HepG2 (cell line): ENCODE data around the gene FBXO9. TPM values are rescaled to one million over a fixed set of nuclear protein-coding genes. Genes with fewer than 3 reads are reported as not detected.
A peak's percentile ranks its signal among the peaks of the same experiment; 100 is the strongest.

Source experiments
- HNF4G ChIP-seq, 2 experiments: sonication (generic) in 1 of 2; formaldehyde crosslinking in 1 of 2; IDR thresholded peaks; 2 replicates each; pipeline versions ENCODE4 v1.4.0 to v1.6.1; 2011 to 2020; ENCODE audit warnings: borderline replicate concordance in 2 of 2, low read depth in 2 of 2, mild to moderate bottlenecking in 2 of 2, low read length in 1 of 2, missing genetic modification reagents in 1 of 2, moderate library complexity in 1 of 2
- MEF2D ChIP-seq: sonication (generic); formaldehyde crosslinking; IDR thresholded peaks from 2 replicates; pipeline ENCODE4 v1.5.1; 2020; ENCODE audit warnings: mild to moderate bottlenecking, missing genetic modification reagents
- SALL1 ChIP-seq: sonication (generic); formaldehyde crosslinking; IDR thresholded peaks from 2 replicates; pipeline ENCODE4 v1.8.0; 2022; ENCODE audit warnings: mild to moderate bottlenecking, missing genetic modification reagents
- SIN3A ChIP-seq: IDR thresholded peaks from 2 replicates; pipeline ENCODE4 v1.6.1; 2011; ENCODE audit warnings: low read depth, mild to moderate bottlenecking, control low read depth, low read length, borderline replicate concordance
- TBP ChIP-seq: sonication (generic); formaldehyde crosslinking; IDR thresholded peaks from 2 replicates; pipeline ENCODE4 v1.5.0; 2020; ENCODE audit warnings: missing genetic modification reagents
- ZNF230 ChIP-seq: sonication (generic); formaldehyde crosslinking; IDR thresholded peaks from 2 replicates; pipeline ENCODE4 v1.4.0; 2020; ENCODE audit warnings: mild to moderate bottlenecking, missing genetic modification reagents
- ZNF484 ChIP-seq: sonication (generic); formaldehyde crosslinking; IDR thresholded peaks from 2 replicates; pipeline ENCODE4 v1.5.1; 2020; ENCODE audit warnings: mild to moderate bottlenecking, low read depth, missing genetic modification reagents, borderline replicate concordance
- ZNF543 ChIP-seq: sonication (generic); formaldehyde crosslinking; IDR thresholded peaks from 2 replicates; pipeline ENCODE4 v1.4.0; 2020; ENCODE audit warnings: mild to moderate bottlenecking, missing genetic modification reagents
- ZNF605 ChIP-seq: sonication (generic); formaldehyde crosslinking; IDR thresholded peaks from 2 replicates; pipeline ENCODE4 v1.8.0; 2022; ENCODE audit warnings: mild to moderate bottlenecking, missing genetic modification reagents
- ZNF616 ChIP-seq: sonication (generic); formaldehyde crosslinking; IDR thresholded peaks from 2 replicates; pipeline ENCODE4 v1.5.0; 2020; ENCODE audit warnings: low read depth, mild to moderate bottlenecking, missing genetic modification reagents
- polyA plus RNA-seq, 8 experiments: library from polyadenylated mRNA; depleted of rRNA in 3 of 8; stranded (reverse) in 7 of 8; unstranded in 1 of 8; fragments of >200 nt; fragmentation: Illumina TruSeq in 4 of 8; extraction: Trizol in 4 of 8; gene quantifications; 2 replicates each; pipeline versions ENCODE4 v1.2.1 to v1.2.3, GENCODE V29; 2011 to 2016; ENCODE audit warnings: low read depth in 4 of 8, missing spikeins in 1 of 8, mixed read lengths in 1 of 8; ENCODE audit not compliant: insufficient read depth in 1 of 8
- total RNA-seq, 5 experiments: library from RNA; depleted of rRNA; stranded (reverse); fragments of >200 nt; fragmentation: Illumina TruSeq; extraction: Trizol; gene quantifications; 2 replicates each; pipeline ENCODE4 v1.2.3, GENCODE V29; 2016; ENCODE audit warnings: low read depth in 1 of 5
- TF ChIP-seq, protein P1 (sequence below): IDR thresholded peaks from 2 replicates; pipeline ENCODE4 v1.6.1; 2016; ENCODE audit warnings: low read depth, missing genetic modification reagents, missing compliant biosample characterization
- TF ChIP-seq, protein P2 (sequence below): sonication (generic); formaldehyde crosslinking; IDR thresholded peaks from 2 replicates; pipeline ENCODE4 v1.8.1; 2022; ENCODE audit warnings: low read depth, mild to moderate bottlenecking, missing genetic modification reagents
- TF ChIP-seq, protein P3 (sequence below): sonication (generic); formaldehyde crosslinking; IDR thresholded peaks from 2 replicates; pipeline ENCODE4 v1.8.0; 2022; ENCODE audit warnings: mild to moderate bottlenecking, missing genetic modification reagents, moderate library complexity
- TF ChIP-seq, protein P4 (sequence below): sonication (generic); formaldehyde crosslinking; IDR thresholded peaks from 2 replicates; pipeline ENCODE4 v1.4.0; 2020; ENCODE audit warnings: mild to moderate bottlenecking, missing genetic modification reagents

The FBXO9 gene
- total and polyA plus RNA-seq, 2 of the 13 experiments (the other 11 are each of a cell fraction or from before 2014, with no cell fraction given): 64.3 to 98.4 TPM

DNA sequence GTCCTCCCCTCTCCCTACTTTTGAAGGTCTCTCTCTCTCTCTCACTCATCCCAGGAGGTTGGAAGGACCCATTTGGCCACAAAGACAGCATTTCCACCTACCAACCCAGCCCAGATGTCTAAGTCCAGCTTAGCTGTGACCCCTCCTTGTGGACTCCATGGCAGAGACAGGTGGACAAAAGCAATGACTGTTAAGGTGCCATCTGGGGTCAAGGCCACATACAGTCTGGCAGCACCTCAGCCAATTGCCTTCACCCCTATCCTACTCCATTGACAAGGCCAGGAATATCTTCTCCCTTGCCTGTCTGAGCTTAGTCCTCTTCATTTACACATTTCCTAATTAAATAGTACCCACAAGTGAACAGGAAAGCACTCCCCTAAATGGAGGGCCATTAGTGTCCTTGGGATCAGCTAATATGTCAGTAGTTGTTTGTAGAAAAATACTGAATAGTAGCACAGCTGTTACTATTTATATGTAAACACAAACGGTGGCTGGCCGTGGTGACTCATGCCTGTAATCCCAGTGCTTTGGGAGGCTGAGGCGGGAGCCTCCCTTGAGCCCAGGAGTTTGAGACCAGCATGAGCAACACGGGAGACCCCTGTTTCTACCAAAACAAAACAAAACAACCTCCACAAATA lies 54.7 kb downstream of the FBXO9 start (continued):
- TF ChIP-seq, protein P1, sequence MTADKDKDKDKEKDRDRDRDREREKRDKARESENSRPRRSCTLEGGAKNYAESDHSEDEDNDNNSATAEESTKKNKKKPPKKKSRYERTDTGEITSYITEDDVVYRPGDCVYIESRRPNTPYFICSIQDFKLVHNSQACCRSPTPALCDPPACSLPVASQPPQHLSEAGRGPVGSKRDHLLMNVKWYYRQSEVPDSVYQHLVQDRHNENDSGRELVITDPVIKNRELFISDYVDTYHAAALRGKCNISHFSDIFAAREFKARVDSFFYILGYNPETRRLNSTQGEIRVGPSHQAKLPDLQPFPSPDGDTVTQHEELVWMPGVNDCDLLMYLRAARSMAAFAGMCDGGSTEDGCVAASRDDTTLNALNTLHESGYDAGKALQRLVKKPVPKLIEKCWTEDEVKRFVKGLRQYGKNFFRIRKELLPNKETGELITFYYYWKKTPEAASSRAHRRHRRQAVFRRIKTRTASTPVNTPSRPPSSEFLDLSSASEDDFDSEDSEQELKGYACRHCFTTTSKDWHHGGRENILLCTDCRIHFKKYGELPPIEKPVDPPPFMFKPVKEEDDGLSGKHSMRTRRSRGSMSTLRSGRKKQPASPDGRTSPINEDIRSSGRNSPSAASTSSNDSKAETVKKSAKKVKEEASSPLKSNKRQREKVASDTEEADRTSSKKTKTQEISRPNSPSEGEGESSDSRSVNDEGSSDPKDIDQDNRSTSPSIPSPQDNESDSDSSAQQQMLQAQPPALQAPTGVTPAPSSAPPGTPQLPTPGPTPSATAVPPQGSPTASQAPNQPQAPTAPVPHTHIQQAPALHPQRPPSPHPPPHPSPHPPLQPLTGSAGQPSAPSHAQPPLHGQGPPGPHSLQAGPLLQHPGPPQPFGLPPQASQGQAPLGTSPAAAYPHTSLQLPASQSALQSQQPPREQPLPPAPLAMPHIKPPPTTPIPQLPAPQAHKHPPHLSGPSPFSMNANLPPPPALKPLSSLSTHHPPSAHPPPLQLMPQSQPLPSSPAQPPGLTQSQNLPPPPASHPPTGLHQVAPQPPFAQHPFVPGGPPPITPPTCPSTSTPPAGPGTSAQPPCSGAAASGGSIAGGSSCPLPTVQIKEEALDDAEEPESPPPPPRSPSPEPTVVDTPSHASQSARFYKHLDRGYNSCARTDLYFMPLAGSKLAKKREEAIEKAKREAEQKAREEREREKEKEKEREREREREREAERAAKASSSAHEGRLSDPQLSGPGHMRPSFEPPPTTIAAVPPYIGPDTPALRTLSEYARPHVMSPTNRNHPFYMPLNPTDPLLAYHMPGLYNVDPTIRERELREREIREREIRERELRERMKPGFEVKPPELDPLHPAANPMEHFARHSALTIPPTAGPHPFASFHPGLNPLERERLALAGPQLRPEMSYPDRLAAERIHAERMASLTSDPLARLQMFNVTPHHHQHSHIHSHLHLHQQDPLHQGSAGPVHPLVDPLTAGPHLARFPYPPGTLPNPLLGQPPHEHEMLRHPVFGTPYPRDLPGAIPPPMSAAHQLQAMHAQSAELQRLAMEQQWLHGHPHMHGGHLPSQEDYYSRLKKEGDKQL (CRISPR knock-in tag): no peak
- TF ChIP-seq ZNF484 (CRISPR knock-in tag): no peak
- TF ChIP-seq, protein P2, sequence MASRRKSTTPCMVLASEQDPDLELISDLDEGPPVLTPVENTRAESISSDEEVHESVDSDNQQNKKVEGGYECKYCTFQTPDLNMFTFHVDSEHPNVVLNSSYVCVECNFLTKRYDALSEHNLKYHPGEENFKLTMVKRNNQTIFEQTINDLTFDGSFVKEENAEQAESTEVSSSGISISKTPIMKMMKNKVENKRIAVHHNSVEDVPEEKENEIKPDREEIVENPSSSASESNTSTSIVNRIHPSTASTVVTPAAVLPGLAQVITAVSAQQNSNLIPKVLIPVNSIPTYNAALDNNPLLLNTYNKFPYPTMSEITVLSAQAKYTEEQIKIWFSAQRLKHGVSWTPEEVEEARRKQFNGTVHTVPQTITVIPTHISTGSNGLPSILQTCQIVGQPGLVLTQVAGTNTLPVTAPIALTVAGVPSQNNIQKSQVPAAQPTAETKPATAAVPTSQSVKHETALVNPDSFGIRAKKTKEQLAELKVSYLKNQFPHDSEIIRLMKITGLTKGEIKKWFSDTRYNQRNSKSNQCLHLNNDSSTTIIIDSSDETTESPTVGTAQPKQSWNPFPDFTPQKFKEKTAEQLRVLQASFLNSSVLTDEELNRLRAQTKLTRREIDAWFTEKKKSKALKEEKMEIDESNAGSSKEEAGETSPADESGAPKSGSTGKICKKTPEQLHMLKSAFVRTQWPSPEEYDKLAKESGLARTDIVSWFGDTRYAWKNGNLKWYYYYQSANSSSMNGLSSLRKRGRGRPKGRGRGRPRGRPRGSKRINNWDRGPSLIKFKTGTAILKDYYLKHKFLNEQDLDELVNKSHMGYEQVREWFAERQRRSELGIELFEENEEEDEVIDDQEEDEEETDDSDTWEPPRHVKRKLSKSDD: no peak
- TF ChIP-seq ZNF230 (CRISPR knock-in tag): no peak
- peak; percentile 64 for TF ChIP-seq HNF4G (IDR thresholded peaks at IDR 0.05; ENCODE audit: borderline replicate concordance, low read depth, low read length)
- peak; percentile 50; the same call in 1 of the 2 replicates for TF ChIP-seq HNF4G (CRISPR knock-in tag; IDR thresholded peaks at IDR 0.05; ENCODE audit: borderline replicate concordance, low read depth)
- no peak for TF ChIP-seq ZNF543 (CRISPR knock-in tag)
- TF ChIP-seq MEF2D (CRISPR knock-in tag): peak; percentile 79; the same call in 1 of the 2 replicates
- TF ChIP-seq, protein P3, sequence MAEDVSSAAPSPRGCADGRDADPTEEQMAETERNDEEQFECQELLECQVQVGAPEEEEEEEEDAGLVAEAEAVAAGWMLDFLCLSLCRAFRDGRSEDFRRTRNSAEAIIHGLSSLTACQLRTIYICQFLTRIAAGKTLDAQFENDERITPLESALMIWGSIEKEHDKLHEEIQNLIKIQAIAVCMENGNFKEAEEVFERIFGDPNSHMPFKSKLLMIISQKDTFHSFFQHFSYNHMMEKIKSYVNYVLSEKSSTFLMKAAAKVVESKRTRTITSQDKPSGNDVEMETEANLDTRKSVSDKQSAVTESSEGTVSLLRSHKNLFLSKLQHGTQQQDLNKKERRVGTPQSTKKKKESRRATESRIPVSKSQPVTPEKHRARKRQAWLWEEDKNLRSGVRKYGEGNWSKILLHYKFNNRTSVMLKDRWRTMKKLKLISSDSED (CRISPR knock-in tag): no peak
- no peak for TF ChIP-seq TBP
- TF ChIP-seq, protein P4, sequence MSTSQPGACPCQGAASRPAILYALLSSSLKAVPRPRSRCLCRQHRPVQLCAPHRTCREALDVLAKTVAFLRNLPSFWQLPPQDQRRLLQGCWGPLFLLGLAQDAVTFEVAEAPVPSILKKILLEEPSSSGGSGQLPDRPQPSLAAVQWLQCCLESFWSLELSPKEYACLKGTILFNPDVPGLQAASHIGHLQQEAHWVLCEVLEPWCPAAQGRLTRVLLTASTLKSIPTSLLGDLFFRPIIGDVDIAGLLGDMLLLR (CRISPR knock-in tag): no peak
- no peak for TF ChIP-seq SIN3A
- TF ChIP-seq SALL1 (CRISPR knock-in tag): peak; percentile 90
- no peak for TF ChIP-seq ZNF616 (CRISPR knock-in tag)
- TF ChIP-seq ZNF605 (CRISPR knock-in tag): peak; percentile 85
